Colonic mucosa (tissue), 4 donors: ENCODE results near the gene EYA4. TPM values are rescaled to one million over a fixed set of nuclear protein-coding genes. Genes with fewer than 3 reads are reported as not detected.

Experiments used
- DNase-seq: peaks from one replicate; pipeline ENCODE4 v3.0.0-alpha.2; 2020
- H3K27ac ChIP-seq: fragments of 200-600 bp; one replicate; pipeline ENCODE4 v1.8.0; 2021
- H3K27me3 ChIP-seq: fragments of 200-600 bp; one replicate; pipeline ENCODE4 v1.8.0; 2021
- H3K36me3 ChIP-seq: fragments of 200-600 bp; one replicate; pipeline ENCODE4 v1.8.0; 2021
- H3K4me1 ChIP-seq: fragments of 200-600 bp; one replicate; pipeline ENCODE4 v1.8.0; 2021; ENCODE audit warnings: mild to moderate bottlenecking
- H3K4me3 ChIP-seq: fragments of 200-600 bp; one replicate; pipeline ENCODE4 v1.8.0; 2021
- H3K9ac ChIP-seq, 2 donors: one replicate each; pipeline ENCODE4 v1.7.0; 2013; ENCODE audit warnings: control low read depth in 2 of 2, low read depth in 2 of 2, low read length in 2 of 2
- H3K9me3 ChIP-seq: fragments of 200-600 bp; one replicate; pipeline ENCODE4 v1.8.0; 2021
- intact Hi-C: fragments of 100-400 bp; cut with DNase I; formaldehyde crosslinking; loops from one replicate; pipeline ENCODE4 v1.14.1; 2022
- total RNA-seq, 2 donors: library from RNA; stranded (reverse); fragmentation: NEBNext Ultra II Directional in 1 of 2; extraction: Animal tissue kit (Norgen Biotek cat#: 25700) in 1 of 2; gene quantifications; one replicate each; pipeline ENCODE4 v1.2.1, GENCODE V29; 2021
- TF ChIP-seq, protein P1 (sequence below): fragments of 200-600 bp; IDR thresholded peaks from one replicate; pipeline ENCODE4 v1.8.0; 2022; ENCODE audit warnings: antibody characterized with exemption, mild to moderate bottlenecking
- donor health status: healthy.
- donor health status: DM: no; HTN: no; CAD: no.
- donor health status: DM: no; HTN: no; CAD: no.

Gene EYA4
- total RNA-seq, 2 donors from 2014 or later = 0.05 TPM; not detected in 1

DNA sequence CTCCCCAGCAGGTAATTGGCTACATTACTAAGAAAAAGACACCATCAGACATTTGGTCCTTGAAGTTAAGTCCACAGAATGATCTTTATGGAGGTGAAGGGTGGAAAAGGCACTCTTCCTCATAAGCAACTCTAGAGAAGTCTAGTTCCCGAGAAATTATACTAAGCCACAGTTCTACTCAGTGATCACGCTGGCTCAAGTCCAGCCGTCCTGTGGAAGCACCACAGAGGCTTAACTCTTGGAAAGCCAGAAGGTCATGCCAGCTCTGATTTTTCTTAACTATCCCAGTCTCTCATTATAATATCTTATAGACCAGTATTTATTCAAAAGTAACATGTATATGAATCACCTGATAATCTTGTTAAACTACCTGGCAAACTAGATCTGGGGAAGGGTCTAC is 258.5 kb downstream of the EYA4 start:
- TF ChIP-seq, protein P1, sequence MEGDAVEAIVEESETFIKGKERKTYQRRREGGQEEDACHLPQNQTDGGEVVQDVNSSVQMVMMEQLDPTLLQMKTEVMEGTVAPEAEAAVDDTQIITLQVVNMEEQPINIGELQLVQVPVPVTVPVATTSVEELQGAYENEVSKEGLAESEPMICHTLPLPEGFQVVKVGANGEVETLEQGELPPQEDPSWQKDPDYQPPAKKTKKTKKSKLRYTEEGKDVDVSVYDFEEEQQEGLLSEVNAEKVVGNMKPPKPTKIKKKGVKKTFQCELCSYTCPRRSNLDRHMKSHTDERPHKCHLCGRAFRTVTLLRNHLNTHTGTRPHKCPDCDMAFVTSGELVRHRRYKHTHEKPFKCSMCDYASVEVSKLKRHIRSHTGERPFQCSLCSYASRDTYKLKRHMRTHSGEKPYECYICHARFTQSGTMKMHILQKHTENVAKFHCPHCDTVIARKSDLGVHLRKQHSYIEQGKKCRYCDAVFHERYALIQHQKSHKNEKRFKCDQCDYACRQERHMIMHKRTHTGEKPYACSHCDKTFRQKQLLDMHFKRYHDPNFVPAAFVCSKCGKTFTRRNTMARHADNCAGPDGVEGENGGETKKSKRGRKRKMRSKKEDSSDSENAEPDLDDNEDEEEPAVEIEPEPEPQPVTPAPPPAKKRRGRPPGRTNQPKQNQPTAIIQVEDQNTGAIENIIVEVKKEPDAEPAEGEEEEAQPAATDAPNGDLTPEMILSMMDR = no peak
- DNase-seq = no peak
- Histone ChIP-seq H3K27me3 (no peaks in the 10 kb centered on the region), H3K9me3 (no peaks in the 10 kb centered on the region), H3K4me1 (no peaks in the 10 kb centered on the region), H3K9ac (no peak overlapping the region), H3K36me3 (no peaks in the 10 kb centered on the region), H3K4me3 (no peak overlapping the region), H3K27ac (no peak overlapping the region)
- intact Hi-C loops = no loop called here

DNA sequence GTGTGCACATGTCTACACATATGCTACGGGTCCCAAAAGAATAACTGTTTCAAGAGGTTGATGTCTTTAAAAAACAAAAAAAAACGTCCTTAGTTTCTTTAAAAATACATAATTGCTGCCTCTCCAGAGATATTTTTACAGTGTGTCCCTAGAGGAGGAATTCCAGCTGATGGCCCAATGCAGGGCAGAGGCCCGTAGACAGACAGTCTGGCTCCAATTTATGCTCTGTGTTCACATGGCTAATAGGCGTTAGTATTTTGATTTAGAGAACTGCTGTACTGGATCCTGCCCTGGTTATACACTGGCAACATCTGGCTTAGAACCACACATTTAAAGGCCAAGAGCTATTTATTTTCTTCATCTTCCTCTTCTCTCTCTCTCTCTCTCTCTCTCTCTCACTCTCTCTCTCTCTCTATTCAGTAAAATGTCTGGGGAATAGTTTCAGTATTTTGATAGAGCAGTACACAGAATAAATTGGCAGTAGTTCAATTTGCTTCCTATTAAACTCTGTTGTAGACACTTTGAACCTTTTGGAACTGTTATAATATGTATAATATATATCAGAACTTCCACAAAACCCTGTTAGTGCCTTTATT is 260.6 kb downstream of the EYA4 start:
- H3K9ac ChIP-seq = no peak overlapping the region
- TF ChIP-seq, protein P1 = no peak
- intact Hi-C loops = no loop called here
- H3K27ac ChIP-seq = no peak overlapping the region
- H3K36me3 ChIP-seq = no peaks in the 10 kb centered on the region
- no peak overlapping the region for H3K4me3 ChIP-seq
- H3K4me1 ChIP-seq = no peaks in the 10 kb centered on the region
- no peaks in the 10 kb centered on the region for H3K9me3 ChIP-seq
- H3K27me3 ChIP-seq = no peaks in the 10 kb centered on the region
- no peak for DNase-seq

DNA sequence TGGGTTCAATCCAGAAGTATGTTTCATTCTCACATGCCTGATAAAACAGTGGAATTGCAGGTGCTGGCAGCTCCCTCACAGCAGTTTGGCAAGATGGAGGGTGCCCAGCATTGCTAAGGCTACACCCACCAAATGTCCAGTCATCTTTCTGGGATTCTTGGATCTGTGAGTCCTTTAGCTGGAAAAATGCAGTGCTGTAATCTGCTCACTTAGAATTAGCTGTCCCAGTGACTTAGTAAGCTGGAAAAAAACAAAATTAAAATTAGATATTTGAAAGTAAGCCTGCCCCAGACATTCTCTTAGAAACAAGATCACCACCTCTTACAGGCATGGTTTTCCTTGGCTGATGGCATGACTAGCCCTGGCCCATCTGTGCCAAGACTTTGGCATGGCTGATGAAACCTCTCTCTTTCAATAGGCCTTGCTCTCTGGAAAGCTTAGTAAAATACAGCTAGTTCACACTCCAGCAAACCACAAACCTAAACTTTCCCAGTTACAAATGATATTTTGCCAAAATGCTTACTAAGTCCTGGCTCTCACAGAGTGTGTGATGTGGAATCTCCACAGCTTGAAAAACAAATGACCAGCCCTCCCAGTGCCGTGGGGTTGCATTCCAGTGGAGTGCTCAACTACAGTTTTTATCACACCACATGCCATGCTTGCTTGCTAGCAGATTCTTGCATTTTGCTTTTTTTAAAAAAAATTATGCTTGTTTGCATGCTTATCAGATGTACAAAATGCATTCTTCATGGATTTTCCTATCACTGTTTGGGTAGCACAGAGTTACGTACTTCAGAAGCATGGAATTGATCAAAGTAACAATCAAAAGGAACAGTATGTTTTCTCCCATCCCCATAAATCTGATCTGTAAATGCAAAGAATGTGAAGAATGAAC is 261.5 kb downstream of the EYA4 start:
- H3K4me3 ChIP-seq = no peak overlapping the region
- no peaks in the 10 kb centered on the region for H3K9me3 ChIP-seq
- no peaks in the 10 kb centered on the region for H3K4me1 ChIP-seq
- no peaks in the 10 kb centered on the region for H3K36me3 ChIP-seq
- TF ChIP-seq, protein P1 = no peak
- H3K9ac ChIP-seq = no peak overlapping the region
- intact Hi-C loops = no loop called here
- H3K27me3 ChIP-seq = no peaks in the 10 kb centered on the region
- no peak for DNase-seq
- H3K27ac ChIP-seq = no peak overlapping the region

DNA sequence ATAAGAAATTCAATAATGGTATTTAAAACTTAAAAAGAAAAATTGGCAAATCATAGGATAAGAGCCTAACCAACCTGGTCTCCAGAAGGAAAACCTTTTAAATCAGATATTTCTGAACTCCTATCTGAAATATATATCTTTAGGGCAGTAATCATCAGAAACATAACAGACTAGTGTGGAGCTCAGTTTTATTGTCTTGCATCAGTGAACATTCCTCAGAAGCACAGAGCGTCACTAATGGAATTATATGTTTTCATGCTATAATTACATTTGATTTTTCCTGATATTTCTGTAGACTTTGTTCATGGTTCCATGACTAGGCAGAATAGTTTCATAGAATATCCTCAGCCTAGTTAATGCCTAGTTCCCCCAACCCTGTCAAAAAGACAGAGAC is 262.2 kb downstream of the EYA4 start:
- TF ChIP-seq, protein P1 = no peak

DNA sequence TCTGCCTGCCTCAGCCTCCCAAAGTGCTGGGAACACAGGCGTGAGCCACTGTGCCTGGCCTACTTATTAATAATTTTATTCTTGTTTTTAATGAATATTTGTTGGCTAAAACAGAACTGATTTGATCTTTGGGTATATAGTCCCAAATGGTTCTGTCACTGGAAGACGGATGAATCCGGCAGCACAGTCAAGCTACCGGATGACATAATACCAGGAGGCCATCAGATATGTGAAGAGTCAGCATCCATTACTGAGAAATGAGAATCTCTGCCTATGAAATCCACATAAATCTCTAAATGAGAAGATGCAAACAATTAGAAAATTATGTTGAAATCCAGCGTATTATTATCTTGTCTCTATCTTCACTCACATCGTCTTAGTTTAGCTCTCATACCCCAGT is 263.0 kb downstream of the EYA4 start:
- Histone ChIP-seq H3K4me1 (no peaks in the 10 kb centered on the region), H3K27me3 (no peaks in the 10 kb centered on the region), H3K9me3 (no peaks in the 10 kb centered on the region), H3K36me3 (no peaks in the 10 kb centered on the region), H3K4me3 (no peak overlapping the region), H3K9ac (no peak overlapping the region), H3K27ac (no peak overlapping the region)
- TF ChIP-seq, protein P1 = no peak
- intact Hi-C loops = no loop called here
- no peak for DNase-seq

More for the DNA sequence above, 262.2 kb downstream of the EYA4 start:
- intact Hi-C loops = no loop called here
- Histone ChIP-seq H3K9me3 (no peaks in the 10 kb centered on the region), H3K4me3 (no peak overlapping the region), H3K27ac (no peak overlapping the region), H3K4me1 (no peaks in the 10 kb centered on the region), H3K36me3 (no peaks in the 10 kb centered on the region), H3K27me3 (no peaks in the 10 kb centered on the region), H3K9ac (no peak overlapping the region)
- DNase-seq = no peak
